GM12891 (cell line): ENCODE results near the gene ST3GAL6.

ENCODE experiments used
- DNase-seq: peaks from one replicate; pipeline ENCODE4 v3.0.0; 2011; ENCODE audit warnings: low spot score; ENCODE audit not compliant: insufficient read length
- FAIRE-seq: peaks from 2 replicates; lab custom pipeline; 2011; peaks lifted over from hg19 to GRCh38; lab: Jason Lieb, UNC
- PAX5 ChIP-seq: IDR thresholded peaks from 2 replicates; pipeline ENCODE4 v1.6.1; 2011; ENCODE audit warnings: low read length, moderate library complexity, mild to moderate bottlenecking; ENCODE audit not compliant: insufficient read depth, severe bottlenecking
- POLR2A ChIP-seq: IDR thresholded peaks from 2 replicates; pipeline ENCODE4 v1.6.1; 2011; ENCODE audit warnings: low read depth, low read length, control low read depth
- POLR2AphosphoS5 ChIP-seq: IDR thresholded peaks from 2 replicates; pipeline ENCODE4 v1.6.1; 2011; ENCODE audit warnings: low read depth, low read length, control low read depth
- POU2F2 ChIP-seq: IDR thresholded peaks from 2 replicates; pipeline ENCODE4 v1.6.1; 2011; ENCODE audit warnings: low read depth, mild to moderate bottlenecking, control low read depth, low read length, moderate library complexity
- SPI1 ChIP-seq: IDR thresholded peaks from 2 replicates; pipeline ENCODE4 v1.6.1; 2011; ENCODE audit warnings: low read depth, low read length, control low read depth
- TAF1 ChIP-seq: IDR thresholded peaks from 2 replicates; pipeline ENCODE4 v1.6.1; 2011; ENCODE audit warnings: low read depth, low read length, control low read depth

The ST3GAL6 gene

GRCh38 chr3:98784042-98784441, 20.9 kb downstream of the ST3GAL6 start:
- FAIRE-seq (no peak), DNase-seq (no peak)
- TF ChIP-seq POU2F2 (no peak), POLR2A (no peak), SPI1 (no peak), TAF1 (no peak), POLR2AphosphoS5 (no peak), PAX5 (no peak)

DNA sequence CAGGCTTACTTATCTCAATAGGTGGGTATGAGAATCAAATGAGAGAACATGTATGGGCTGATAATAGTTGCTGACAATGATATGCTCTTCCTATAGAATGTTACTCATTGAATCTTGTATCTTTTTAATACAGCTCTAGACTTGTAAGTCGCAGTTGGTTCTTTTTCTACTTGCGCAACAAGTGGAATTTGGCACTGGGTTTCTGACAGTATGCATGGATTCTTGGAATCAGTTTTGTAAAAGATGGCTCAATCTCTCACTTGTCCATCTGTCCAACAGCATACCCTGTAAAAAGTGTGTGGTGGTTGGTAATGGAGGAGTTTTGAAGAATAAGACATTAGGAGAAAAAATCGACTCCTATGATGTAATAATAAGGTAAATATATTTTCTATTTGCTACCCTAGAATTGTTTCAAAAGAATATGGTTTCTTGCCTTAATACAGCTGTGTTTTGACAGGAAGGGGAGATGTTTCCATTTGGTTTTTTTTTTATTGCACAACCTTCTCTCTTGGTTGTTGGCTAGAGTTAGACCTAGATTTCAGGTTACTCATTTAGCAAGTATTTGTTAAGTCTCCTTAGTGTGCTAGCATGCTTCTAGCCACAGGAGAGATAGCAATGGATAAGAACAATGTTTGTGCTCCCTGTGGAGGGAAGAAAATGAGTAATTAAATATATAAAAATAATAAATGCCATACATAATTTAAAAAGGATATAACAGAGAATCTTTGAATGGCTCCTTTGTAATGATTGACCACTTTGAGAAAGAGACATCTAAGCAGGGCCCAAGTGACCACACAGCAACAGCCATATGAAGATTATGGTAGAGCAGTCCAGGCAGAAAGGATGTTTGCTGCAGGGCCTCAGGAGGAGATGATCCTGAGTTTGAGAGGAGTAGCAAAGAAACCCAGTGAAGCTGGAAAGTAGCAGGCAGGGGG, 21.8 kb downstream of the ST3GAL6 start:
- DNase-seq = no peak
- FAIRE-seq = no peak

GRCh38 chr3:98786364-98787006, 23.3 kb downstream of the ST3GAL6 start:
- TF ChIP-seq POLR2A (no peak), TAF1 (no peak), PAX5 (no peak), SPI1 (no peak), POLR2AphosphoS5 (no peak), POU2F2 (no peak)
- FAIRE-seq (no peak), DNase-seq (no peak)

More for the DNA sequence above, 21.8 kb downstream of the ST3GAL6 start:
- TF ChIP-seq SPI1 (no peak), POLR2A (no peak), PAX5 (no peak), POLR2AphosphoS5 (no peak), POU2F2 (no peak)

GRCh38 chr3:98787181-98787580, 24.0 kb downstream of the ST3GAL6 start:
- DNase-seq (no peak), FAIRE-seq (no peak)
- TF ChIP-seq POU2F2 (no peak), SPI1 (no peak), POLR2AphosphoS5 (no peak), TAF1 (no peak), POLR2A (no peak), PAX5 (no peak)

DNA sequence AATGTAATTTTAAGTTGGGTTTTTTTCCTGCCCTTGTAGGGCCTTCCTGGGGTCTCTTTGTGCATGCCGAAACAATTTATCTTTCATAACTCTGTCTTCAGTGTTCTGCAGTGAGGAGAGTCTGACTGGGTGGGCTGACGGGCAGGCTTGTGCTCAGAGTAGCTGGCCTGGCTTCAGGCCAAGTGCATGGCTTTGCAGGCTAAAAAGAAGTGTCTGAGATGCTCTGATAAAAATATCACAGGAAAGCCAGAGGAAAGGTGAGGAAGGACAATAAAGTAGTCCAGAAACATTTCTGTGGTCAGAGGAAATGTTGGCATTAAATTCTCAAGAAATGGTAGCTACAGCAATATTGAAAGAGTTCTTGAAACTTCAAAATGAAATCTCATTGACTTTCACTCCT, 25.5 kb downstream of the ST3GAL6 start:
- FAIRE-seq = no peak
- TF ChIP-seq POLR2AphosphoS5 (no peak), PAX5 (no peak), POU2F2 (no peak), SPI1 (no peak), POLR2A (no peak), TAF1 (no peak)
- DNase-seq = no peak

DNA sequence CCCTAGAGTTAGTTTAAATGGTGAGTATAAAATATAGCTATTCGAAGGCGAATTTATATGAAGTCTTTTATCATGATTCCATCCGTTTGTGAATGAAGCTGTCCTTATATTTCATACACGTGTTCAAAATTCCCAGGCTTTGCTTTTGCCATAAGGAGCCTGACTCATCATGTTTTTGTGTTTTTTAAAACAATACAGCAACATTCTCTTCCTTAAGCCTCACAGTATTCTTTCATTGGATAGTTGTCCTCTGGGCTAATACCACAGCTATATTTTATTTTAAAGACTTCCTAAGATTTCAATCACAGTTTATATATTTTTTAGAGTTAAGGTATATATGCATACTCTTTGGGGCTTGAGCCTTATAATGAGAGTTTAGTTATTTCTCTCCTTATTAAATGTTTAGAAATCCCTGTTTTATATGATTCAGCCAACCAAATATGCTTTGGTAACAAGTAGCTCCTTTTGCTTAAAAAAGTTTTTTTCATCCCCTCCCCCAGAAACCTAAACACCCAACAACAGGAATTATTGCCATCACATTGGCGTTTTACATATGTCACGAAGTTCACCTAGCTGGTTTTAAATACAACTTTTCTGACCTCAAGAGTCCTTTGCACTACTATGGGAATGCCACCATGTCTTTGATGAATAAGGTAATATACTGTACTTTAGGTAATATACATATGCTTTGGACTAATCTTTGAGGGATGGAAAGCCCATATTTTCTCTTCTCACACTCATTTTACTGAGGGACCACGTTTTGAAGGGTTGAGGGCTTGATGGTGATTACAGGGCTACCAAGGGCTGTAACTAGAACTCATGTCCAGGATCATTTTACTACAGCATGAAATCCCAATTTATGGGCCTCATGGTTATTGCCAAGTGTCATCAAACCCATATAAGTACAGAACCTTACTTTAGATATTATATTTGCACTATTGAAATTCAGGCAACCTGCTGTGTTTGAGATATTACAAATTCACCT, 28.5 kb downstream of the ST3GAL6 start:
- no peak for FAIRE-seq
- no peak for DNase-seq
- TF ChIP-seq POU2F2 (no peak), POLR2A (no peak), PAX5 (no peak), TAF1 (no peak), POLR2AphosphoS5 (no peak), SPI1 (no peak)

DNA sequence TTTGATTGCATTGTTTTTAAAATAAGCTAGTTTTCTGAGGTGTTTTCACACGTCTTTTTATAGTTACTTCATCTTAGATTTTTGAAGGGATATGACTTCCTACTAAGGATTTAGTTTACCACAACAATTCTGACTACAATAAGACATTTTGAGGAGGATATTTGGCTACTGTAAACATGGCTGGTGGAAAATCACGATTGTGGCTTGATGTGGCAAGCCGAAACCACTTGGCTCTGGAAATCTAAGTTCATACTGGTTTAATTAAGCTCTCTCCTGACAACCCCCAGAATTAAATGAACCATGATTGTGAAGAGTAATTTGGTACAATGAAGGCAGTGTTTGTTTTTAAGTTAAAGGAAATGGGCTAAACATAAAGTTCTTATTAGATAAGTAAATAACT, 30.8 kb downstream of the ST3GAL6 start:
- TF ChIP-seq POU2F2 = no peak
- no peak for TF ChIP-seq SPI1
- no peak for TF ChIP-seq POLR2A
- TF ChIP-seq POLR2AphosphoS5 = no peak
- TF ChIP-seq TAF1 = no peak
- no peak for TF ChIP-seq PAX5
- FAIRE-seq = no peak
- DNase-seq = no peak

GRCh38 chr3:98796334-98796733, 33.2 kb downstream of the ST3GAL6 start:
- no peak for TF ChIP-seq POLR2AphosphoS5
- no peak for TF ChIP-seq TAF1
- no peak for TF ChIP-seq SPI1
- no peak for TF ChIP-seq PAX5
- no peak for TF ChIP-seq POU2F2
- no peak for TF ChIP-seq POLR2A
- DNase-seq = no peak
- FAIRE-seq = no peak
